CD14-positive monocyte (primary cell): ENCODE data around the gene WWC2. TPM values are rescaled to one million over a fixed set of nuclear protein-coding genes. Genes with fewer than 3 reads are reported as not detected.

ENCODE experiments used
- DNase-seq, 3 donors: peaks; one replicate each; pipeline ENCODE4 v3.0.0-alpha.2; 2011 to 2022
- H2AFZ ChIP-seq: 2 replicates; pipeline ENCODE4 v1.6.0; 2012; ENCODE audit warnings: mild to moderate bottlenecking, low read depth, low read length, inconsistent platforms; ENCODE audit not compliant: insufficient read depth, poor library complexity, severe bottlenecking
- H3K27ac ChIP-seq, 2 donors: 1 replicate in 1 of 2; 2 replicates in 1 of 2; pipeline ENCODE4 v1.5.1; 2012 to 2013; ENCODE audit warnings: low read length in 2 of 2, control low read depth in 1 of 2, inconsistent platforms in 1 of 2, low read depth in 1 of 2, mild to moderate bottlenecking in 1 of 2
- H3K27me3 ChIP-seq, 2 donors: one replicate each; pipeline versions ENCODE4 v1.6.0 to v1.6.1; 2011 to 2013; ENCODE audit warnings: low read length in 2 of 2; ENCODE audit not compliant: control insufficient read depth in 2 of 2, insufficient read depth in 2 of 2
- H3K36me3 ChIP-seq, 2 donors: replicated peaks in 1 of 2; 1 replicate in 1 of 2; 2 replicates in 1 of 2; pipeline versions ENCODE4 v1.5.1 to v1.6.1; 2012 to 2013; ENCODE audit warnings: low read length in 2 of 2, control low read depth in 1 of 2, inconsistent platforms in 1 of 2, mild to moderate bottlenecking in 1 of 2; ENCODE audit not compliant: insufficient read depth in 2 of 2, control insufficient read depth in 1 of 2
- H3K4me1 ChIP-seq, 2 donors: 1 replicate in 1 of 2; 2 replicates in 1 of 2; pipeline versions ENCODE4 v1.5.1 to v1.6.1; 2012 to 2013; ENCODE audit warnings: low read length in 2 of 2, control low read depth in 1 of 2, inconsistent platforms in 1 of 2, mild to moderate bottlenecking in 1 of 2, moderate library complexity in 1 of 2; ENCODE audit not compliant: insufficient read depth in 2 of 2, control insufficient read depth in 1 of 2
- H3K4me2 ChIP-seq: replicated peaks from 2 replicates; pipeline ENCODE3; 2012; ENCODE audit warnings: low read length, moderate library complexity, mild to moderate bottlenecking; ENCODE audit not compliant: poor library complexity, severe bottlenecking; ENCODE audit errors: extremely low read depth
- H3K4me3 ChIP-seq, 3 experiments: fragments of 200-600 bp in 1 of 3; sonication (generic) in 1 of 3; replicated peaks in 1 of 3; 1 replicate in 2 of 3; 2 replicates in 1 of 3; pipeline ENCODE4 v1.5.1; 2011 to 2013; ENCODE audit warnings: low read length in 3 of 3, mild to moderate bottlenecking in 3 of 3, control low read depth in 2 of 3, low read depth in 2 of 3, inconsistent platforms in 1 of 3, moderate library complexity in 1 of 3
- H3K79me2 ChIP-seq: 2 replicates; pipeline ENCODE4 v1.6.0; 2012; ENCODE audit warnings: mild to moderate bottlenecking, control low read depth, inconsistent platforms, low read length, moderate library complexity; ENCODE audit not compliant: insufficient read depth
- H3K9ac ChIP-seq: 2 replicates; pipeline ENCODE4 v1.6.0; 2017; ENCODE audit warnings: low read length, mild to moderate bottlenecking; ENCODE audit not compliant: insufficient read depth, poor library complexity, severe bottlenecking
- H3K9me3 ChIP-seq, 2 donors: replicated peaks in 1 of 2; 1 replicate in 1 of 2; 2 replicates in 1 of 2; pipeline versions ENCODE4 v1.5.1 to v1.6.1; 2012 to 2013; ENCODE audit warnings: low read length in 2 of 2, control low read depth in 1 of 2; ENCODE audit not compliant: control insufficient read depth in 1 of 2, insufficient read depth in 1 of 2
- H4K20me1 ChIP-seq: 2 replicates; pipeline ENCODE4 v1.6.0; 2012; ENCODE audit warnings: mild to moderate bottlenecking, low read length, control low read depth, moderate library complexity; ENCODE audit not compliant: insufficient read depth
- H3K27ac Mint-ChIP-seq, 7 donors: one replicate each; pipeline ENCODE4 v1.8.0; 2020; ENCODE audit warnings: mild to moderate bottlenecking in 7 of 7, mixed read lengths in 7 of 7, moderate library complexity in 6 of 7, inconsistent platforms in 2 of 7
- H3K27me3 Mint-ChIP-seq, 3 donors: one replicate each; pipeline ENCODE4 v1.8.0; 2021 to 2022; ENCODE audit warnings: low read depth in 3 of 3, mild to moderate bottlenecking in 3 of 3, mixed read lengths in 3 of 3, moderate library complexity in 3 of 3, inconsistent platforms in 1 of 3
- H3K36me3 Mint-ChIP-seq, 2 donors: one replicate each; pipeline ENCODE4 v1.8.0; 2020; ENCODE audit warnings: mixed read lengths in 2 of 2, inconsistent platforms in 1 of 2, mild to moderate bottlenecking in 1 of 2
- H3K4me1 Mint-ChIP-seq: one replicate; pipeline ENCODE4 v1.8.0; 2020; ENCODE audit warnings: mild to moderate bottlenecking, mixed read lengths
- H3K4me3 Mint-ChIP-seq, 2 donors: one replicate each; pipeline ENCODE4 v1.8.0; 2020; ENCODE audit warnings: mild to moderate bottlenecking in 2 of 2, mixed read lengths in 2 of 2, moderate library complexity in 1 of 2
- H3K9me3 Mint-ChIP-seq, 7 donors: one replicate each; pipeline ENCODE4 v1.8.0; 2020 to 2022; ENCODE audit warnings: mixed read lengths in 7 of 7, mild to moderate bottlenecking in 6 of 7, moderate library complexity in 6 of 7, inconsistent platforms in 2 of 7
- CTCF ChIP-seq: fragments of 200-600 bp; IDR thresholded peaks from one replicate; pipeline ENCODE4 v1.8.0; 2022; ENCODE audit warnings: antibody characterized with exemption, mild to moderate bottlenecking
- WGBS: methylation state at CpG from one replicate; pipeline ENCODE4 v1.1.5; 2013; ENCODE audit warnings: missing lambda C conversion rate; ENCODE audit not compliant: insufficient coverage; 5-methylcytosine and 5-hydroxymethylcytosine counted together
- intact Hi-C, 2 donors: fragments of 100-400 bp; cut with micrococcal nuclease; formaldehyde crosslinking; loops; one replicate each; pipeline versions ENCODE4 v1.15.0 to v1.15.1; 2023
- polyA plus RNA-seq, 3 donors: library from polyadenylated mRNA; depleted of rRNA in 1 of 3; unstranded in 2 of 3; stranded (reverse) in 1 of 3; fragments of 300-500 nt in 2 of 3; fragments of >200 nt in 1 of 3; fragmentation: Illumina TruSeq in 2 of 3; gene quantifications; 1 replicate in 2 of 3; 2 replicates in 1 of 3; pipeline ENCODE4 v1.2.3, GENCODE V29; 2012 to 2021

The WWC2 gene
- polyA plus RNA-seq, 3 donors = 1.9 to 3.8 (median 2.9) TPM

- Histone ChIP-seq H3K4me3 (no peak overlapping the region), H3K79me2 (no peaks in the 10 kb centered on the region), H3K9ac (no peak overlapping the region), H3K36me3 (no peaks in the 10 kb centered on the region), H3K4me1 (no peaks in the 10 kb centered on the region), H2AFZ (no peak overlapping the region), H3K27ac (no peak overlapping the region), H3K4me2 (no peak overlapping the region), H3K27me3 (no peaks in the 10 kb centered on the region), H4K20me1 (no peaks in the 10 kb centered on the region), H3K9me3 (no peaks in the 10 kb centered on the region)
- peaks cover 2 to 4% (median 2%) of the 10 kb centered on the region in 3 donors for H3K27me3 Mint-ChIP-seq
- no peak overlapping the region for H3K27ac Mint-ChIP-seq
- no peak for TF ChIP-seq CTCF
- no peak overlapping the region for H3K4me3 Mint-ChIP-seq
- peaks cover 0 to 4% (median 0%) of the 10 kb centered on the region in 7 donors for H3K9me3 Mint-ChIP-seq
- no peaks in the 10 kb centered on the region for H3K4me1 Mint-ChIP-seq
- DNase-seq = no peak
- 43% methylated on average over 1 of the region's 2 CpGs for WGBS
- H3K36me3 Mint-ChIP-seq = no peaks in the 10 kb centered on the region
- intact Hi-C loops = no loop called here
Observed at GRCh38 chr4:183326853-183327252, 227.8 kb downstream of the WWC2 start.

- Mint-ChIP-seq H3K4me1 (no peaks in the 10 kb centered on the region), H3K9me3 (peaks cover 0 to 4% (median 0%) of the 10 kb centered on the region in 7 donors), H3K27ac (no peak overlapping the region), H3K36me3 (no peaks in the 10 kb centered on the region), H3K4me3 (no peak overlapping the region), H3K27me3 (peaks cover 2 to 5% (median 2%) of the 10 kb centered on the region in 3 donors)
- Histone ChIP-seq H3K9ac (no peak overlapping the region), H3K27ac (no peak overlapping the region), H4K20me1 (no peaks in the 10 kb centered on the region), H3K4me2 (no peak overlapping the region), H2AFZ (no peak overlapping the region), H3K4me1 (no peaks in the 10 kb centered on the region), H3K4me3 (no peak overlapping the region), H3K9me3 (no peaks in the 10 kb centered on the region), H3K27me3 (no peaks in the 10 kb centered on the region), H3K79me2 (no peaks in the 10 kb centered on the region), H3K36me3 (no peaks in the 10 kb centered on the region)
- intact Hi-C loops = no loop called here
- WGBS = 100% methylated on average over 6 of the region's 7 CpGs
- TF ChIP-seq CTCF = no peak
- DNase-seq = no peak
Observed at GRCh38 chr4:183327827-183328226, 228.8 kb downstream of the WWC2 start.
